Measurements from ENCODE around the gene INIP. TPM values are rescaled to one million over a fixed set of nuclear protein-coding genes. Genes with fewer than 3 reads are reported as not detected.
"Not testable (repeated sequence)": the region's sequence is repeated elsewhere in the genome, so short reads cannot be mapped to it uniquely, and the experiment has no call there.

The INIP gene
- total RNA-seq, 4 donors from 2014 or later: 9.6 to 22.9 (median 16.2) TPM

- in situ Hi-C loops (cut with MboI; ENCODE audit: low pct_ligation_motif_present in 1 of 4, low pct_unique_long_range_greater_than_20kb in 1 of 4, low sequenced_read_pairs in 3 of 4) (no loop called here), intact Hi-C loops (cut with DNase I; ENCODE audit: low total_unique reads) (no loop called here)
- no peak overlapping the region for H3K4me3 ChIP-seq
- no peak for DNase-seq
- TF ChIP-seq POLR2A (IDR thresholded peaks at IDR 0.05) (no peak), CTCF (IDR thresholded peaks at IDR 0.05) (no peak)
- no peaks in the 10 kb centered on the region for H3K27me3 ChIP-seq
- H3K27ac ChIP-seq: no peak overlapping the region
- H3K4me1 ChIP-seq: no peaks in the 10 kb centered on the region
- H3K9me3 ChIP-seq: no peaks in the 10 kb centered on the region
- peaks cover 0 to 32% (median 15%) of the 10 kb centered on the region in 4 donors for H3K36me3 ChIP-seq
- 89 to 91% methylated on average over 4 of the region's 4 CpGs for WGBS, 2 donors (ENCODE audit: low coverage in 1 of 2)
Measured at GRCh38 chr9:112694706-112695555, 23.0 kb downstream of the INIP start.

GRCh38 chr9:112689161-112689740 lies 28.7 kb downstream of the INIP start:
- TF ChIP-seq POLR2A (IDR thresholded peaks at IDR 0.05) (no peak), EP300 (IDR thresholded peaks at IDR 0.05; ENCODE audit: low read depth) (no peak), CTCF (IDR thresholded peaks at IDR 0.05) (no peak), POLR2AphosphoS5 (IDR thresholded peaks at IDR 0.05) (no peak)
- 63 to 71% methylated on average over 5 to 6 of the region's 6 CpGs for WGBS, 2 donors (ENCODE audit: low coverage in 1 of 2)
- Histone ChIP-seq H3K9me3 (no peaks in the 10 kb centered on the region), H3K4me1 (no peaks in the 10 kb centered on the region), H3K27me3 (no peaks in the 10 kb centered on the region), H3K27ac (no peak overlapping the region), H3K4me3 (no peak overlapping the region), H3K36me3 (peaks cover 0 to 44% (median 20%) of the 10 kb centered on the region in 4 donors)
- intact Hi-C loops (cut with DNase I; ENCODE audit: low total_unique reads) (no loop called here), in situ Hi-C loops (cut with MboI; ENCODE audit: low pct_ligation_motif_present in 1 of 4, low pct_unique_long_range_greater_than_20kb in 1 of 4, low sequenced_read_pairs in 3 of 4) (no loop called here)
- no peak for DNase-seq

- in situ Hi-C loops (cut with MboI; ENCODE audit: low pct_ligation_motif_present in 1 of 4, low pct_unique_long_range_greater_than_20kb in 1 of 4, low sequenced_read_pairs in 3 of 4) (no loop called here), intact Hi-C loops (cut with DNase I; ENCODE audit: low total_unique reads) (no loop called here)
- H3K27me3 ChIP-seq: no peaks in the 10 kb centered on the region
- peaks cover 13% of the 10 kb centered on the region in 2 donors for H3K9me3 ChIP-seq
- TF ChIP-seq POLR2AphosphoS5 (IDR thresholded peaks at IDR 0.05): no peak
- no peak for TF ChIP-seq CTCF (IDR thresholded peaks at IDR 0.05)
- TF ChIP-seq POLR2A (IDR thresholded peaks at IDR 0.05): no peak
- no peak for TF ChIP-seq EP300 (IDR thresholded peaks at IDR 0.05; ENCODE audit: low read depth)
- H3K4me3 ChIP-seq: no peak overlapping the region
- H3K27ac ChIP-seq: no peak overlapping the region
- WGBS, 2 donors (ENCODE audit: low coverage in 1 of 2): 82 to 89% methylated on average over 4 to 6 of the region's 6 CpGs
- H3K4me1 ChIP-seq: no peaks in the 10 kb centered on the region
- H3K36me3 ChIP-seq: peaks cover 0 to 11% (median 5%) of the 10 kb centered on the region in 4 donors
- DNase-seq: no peak
Measured at GRCh38 chr9:112680731-112681402, 37.0 kb downstream of the INIP start.

- no peaks in the 10 kb centered on the region for H3K4me1 ChIP-seq
- intact Hi-C loops (cut with DNase I; ENCODE audit: low total_unique reads) (no loop called here), in situ Hi-C loops (cut with MboI; ENCODE audit: low pct_ligation_motif_present in 1 of 4, low pct_unique_long_range_greater_than_20kb in 1 of 4, low sequenced_read_pairs in 3 of 4) (no loop called here)
- H3K27ac ChIP-seq: no peak overlapping the region
- TF ChIP-seq POLR2AphosphoS5 (IDR thresholded peaks at IDR 0.05) (no peak), CTCF (IDR thresholded peaks at IDR 0.05) (no peak), EP300 (IDR thresholded peaks at IDR 0.05; ENCODE audit: low read depth) (no peak), POLR2A (IDR thresholded peaks at IDR 0.05) (no peak)
- peaks cover 13% of the 10 kb centered on the region in 2 donors for H3K9me3 ChIP-seq
- no peaks in the 10 kb centered on the region for H3K36me3 ChIP-seq
- H3K27me3 ChIP-seq: no peaks in the 10 kb centered on the region
- DNase-seq: no peak
- H3K4me3 ChIP-seq: no peak overlapping the region
Measured at GRCh38 chr9:112677040-112677439, 40.9 kb downstream of the INIP start.

GRCh38 chr9:112673221-112673620 lies 44.7 kb downstream of the INIP start:
- intact Hi-C loops (cut with DNase I; ENCODE audit: low total_unique reads); H3K4me1 ChIP-seq; H3K36me3 ChIP-seq; H3K27ac ChIP-seq; DNase-seq; H3K9me3 ChIP-seq; H3K27me3 ChIP-seq; H3K4me3 ChIP-seq; in situ Hi-C loops (cut with MboI; ENCODE audit: low pct_ligation_motif_present in 1 of 4, low pct_unique_long_range_greater_than_20kb in 1 of 4, low sequenced_read_pairs in 3 of 4): not testable (repeated sequence)
- 90 to 94% methylated on average over 4 of the region's 4 CpGs for WGBS, 2 donors (ENCODE audit: low coverage in 1 of 2)
